ENCODE results near the gene AMD1.

Gene AMD1

DNA sequence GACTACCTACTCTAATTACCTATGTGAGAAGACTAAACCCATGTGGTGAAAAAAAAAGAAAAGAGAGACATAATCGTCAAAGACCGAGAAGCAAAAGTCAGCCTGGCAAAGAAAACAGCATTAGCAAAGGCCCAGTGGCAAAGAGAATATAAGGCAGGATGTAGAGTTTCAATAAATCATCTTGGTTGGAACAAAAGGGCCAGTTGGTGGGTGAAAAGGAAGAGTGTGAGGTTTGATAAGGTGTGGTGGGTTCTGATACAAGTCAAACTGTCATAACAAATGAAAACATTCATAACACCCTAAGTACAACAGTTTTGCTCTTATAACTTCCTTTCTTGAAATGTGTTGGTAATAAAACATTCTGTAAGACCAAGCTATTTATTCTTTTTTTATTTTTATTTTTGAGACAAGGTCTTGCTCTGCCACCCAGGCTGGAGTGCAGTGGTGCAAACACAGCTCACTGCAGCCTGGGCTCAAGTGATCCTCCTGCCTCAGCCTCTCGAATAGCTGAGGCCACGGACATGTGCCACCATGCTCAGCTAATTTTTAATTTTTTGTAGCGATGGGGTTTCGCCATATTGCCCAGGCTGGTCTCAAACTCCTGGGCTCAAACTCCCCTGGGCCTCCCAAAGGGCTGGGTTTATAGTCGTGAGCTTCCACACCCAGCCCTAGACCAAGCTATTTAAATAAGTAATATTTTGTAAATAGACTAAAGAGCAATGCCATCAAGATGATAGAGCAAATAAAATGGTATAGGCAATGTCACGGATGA is 65.0 kb downstream of the AMD1 start:
- DNase-seq: no peak

DNA sequence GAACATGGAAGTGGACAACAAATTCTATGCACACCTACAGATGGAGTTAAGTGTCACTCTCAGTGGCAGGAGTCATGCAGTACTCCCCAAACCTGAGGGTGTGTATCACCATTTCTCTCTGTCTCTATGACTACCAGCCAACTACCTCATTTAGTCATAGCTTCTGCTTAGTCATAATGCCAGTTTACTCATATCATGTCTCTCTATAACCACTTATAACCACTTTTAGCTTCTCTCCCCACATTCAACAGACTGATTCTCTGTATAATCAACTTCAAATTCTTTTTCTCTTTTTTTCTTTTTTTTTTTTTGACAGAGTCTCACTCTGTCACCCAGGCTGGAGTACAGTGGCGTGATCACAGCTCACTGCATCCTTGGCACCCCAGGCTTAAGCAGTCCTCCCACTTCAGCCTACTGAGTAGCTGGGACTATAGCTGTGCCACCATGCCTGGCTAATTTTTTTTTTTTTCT is 70.1 kb downstream of the AMD1 start:
- DNase-seq: no peak

Data from activated CD4-positive, alpha-beta T cell treated with anti-CD3 and anti-CD28 coated beads, Interleukin-2, amount 50 U/mL, for 1 hour (primary cell).